DMS53 treated with DMSO at 0.1 percent for 48 hours (cell line): ENCODE data around the gene ZNRD2.

Experiments
- DNase-seq: peaks from one replicate; lab custom pipeline; 2025; ENCODE audit not compliant: unreplicated experiment; lab: John Stamatoyannopoulos, UW

ZNRD2 gene

GRCh38 chr11:65572356-65573051 is 2.2 kb downstream of the ZNRD2 start, which contains the start of gene FAM89B:
TSS of gene FAM89B (plus strand) at chr11:65572538. CDS start at chr11:65572670, 132 bp downstream.
- peak; percentile 55 for DNase-seq

- DNase-seq: no peak
Observed at GRCh38 chr11:65573391-65574079, 3.3 kb downstream of the ZNRD2 start.

- DNase-seq: peak; percentile 67
Observed at GRCh38 chr11:65574109-65574810, 4.0 kb downstream of the ZNRD2 start.

GRCh38 chr11:65574811-65575567 is 4.7 kb downstream of the ZNRD2 start:
- DNase-seq: peak; percentile 63

- DNase-seq: peak; percentile 80
Observed at GRCh38 chr11:65575568-65576231, 5.4 kb downstream of the ZNRD2 start, which contains the start of gene EHBP1L1. TSS of gene EHBP1L1 (plus strand) at chr11:65576053. CDS start at chr11:65576303, 250 bp downstream.

GRCh38 chr11:65576232-65576866 is 6.1 kb downstream of the ZNRD2 start:
- DNase-seq: no peak

- DNase-seq: peak; percentile 45
Observed at GRCh38 chr11:65576867-65577755, 6.8 kb downstream of the ZNRD2 start.

- no peak for DNase-seq
Observed at GRCh38 chr11:65577756-65578109, 7.5 kb downstream of the ZNRD2 start.

- no peak for DNase-seq
Observed at GRCh38 chr11:65578134-65578533, 7.9 kb downstream of the ZNRD2 start.

GRCh38 chr11:65578667-65579066 is 8.4 kb downstream of the ZNRD2 start:
- DNase-seq: no peak

- DNase-seq: no peak
Observed at GRCh38 chr11:65579291-65579690, 9.0 kb downstream of the ZNRD2 start.

- DNase-seq: no peak
Observed at GRCh38 chr11:65580031-65580692, 9.9 kb downstream of the ZNRD2 start.

- no peak for DNase-seq
Observed at GRCh38 chr11:65580756-65581155, 10.5 kb downstream of the ZNRD2 start.

- no peak for DNase-seq
Observed at GRCh38 chr11:65581928-65582327, 11.7 kb downstream of the ZNRD2 start.

GRCh38 chr11:65583589-65583988 is 13.3 kb downstream of the ZNRD2 start:
- no peak for DNase-seq

- no peak for DNase-seq
Observed at GRCh38 chr11:65584106-65584505, 13.8 kb downstream of the ZNRD2 start.

- no peak for DNase-seq
Observed at GRCh38 chr11:65584723-65585171, 14.5 kb downstream of the ZNRD2 start.

GRCh38 chr11:65585396-65586246 is 15.3 kb downstream of the ZNRD2 start:
- DNase-seq: no peak
